Suprapubic skin (tissue), 4 donors: ENCODE results near the gene FAM32A.

ENCODE experiments used
- CTCF ChIP-seq, 2 donors: fragments of 200-600 bp in 1 of 2; fragments of 450-650 bp in 1 of 2; sonication (generic) in 1 of 2; IDR thresholded peaks; one replicate each; pipeline ENCODE4 v1.5.1; 2016 to 2019; ENCODE audit warnings: antibody characterized with exemption in 2 of 2, mild to moderate bottlenecking in 1 of 2, moderate library complexity in 1 of 2
- EP300 ChIP-seq: sonication (generic); formaldehyde crosslinking; IDR thresholded peaks from one replicate; pipeline ENCODE4 v1.6.1; 2017; ENCODE audit warnings: antibody characterized with exemption
- POLR2A ChIP-seq, 2 donors: fragments of 450-650 bp; IDR thresholded peaks; one replicate each; pipeline ENCODE4 v1.6.1; 2017; ENCODE audit warnings: antibody characterized with exemption in 2 of 2, mild to moderate bottlenecking in 2 of 2, moderate library complexity in 2 of 2
- POLR2AphosphoS5 ChIP-seq, 3 donors: sonication (generic); formaldehyde crosslinking; IDR thresholded peaks; one replicate each; pipeline ENCODE4 v1.6.1; 2017; ENCODE audit warnings: antibody characterized with exemption in 3 of 3

- TF ChIP-seq CTCF (IDR thresholded peaks at IDR 0.05), result no peak
- TF ChIP-seq POLR2A (IDR thresholded peaks at IDR 0.05), result no peak
- no peak for TF ChIP-seq EP300
- no peak for TF ChIP-seq POLR2AphosphoS5 (IDR thresholded peaks at IDR 0.05)
These were observed 31.5 kb upstream of the FAM32A start for GRCh38 chr19:16153582-16154336.
